AG04449 (cell line): ENCODE results near the gene CFAP53.
A peak's percentile ranks its signal among the peaks of the same experiment; 100 is the strongest.
"Not testable (repeated sequence)": the region's sequence is repeated elsewhere in the genome, so short reads cannot be mapped to it uniquely, and the experiment has no call there.

Source experiments
- CTCF ChIA-PET: fragments of 350-600 bp; formaldehyde crosslinking; extraction: SDS; loops from one replicate; lab custom pipeline; 2021; ENCODE audit warnings: antibody characterized with exemption; lab: Yijun Ruan, JAX
- POLR2A ChIA-PET: fragments of 400-600, 350-600 bp; formaldehyde crosslinking; extraction: SDS; loops from one replicate; lab custom pipeline; 2020; ENCODE audit warnings: antibody characterized with exemption, inconsistent platforms; lab: Yijun Ruan, JAX
- DNase-seq: peaks from one replicate; pipeline ENCODE4 v3.0.0-alpha.2; 2010; ENCODE audit warnings: low read depth, low spot score
- H3K4me3 ChIP-seq: 2 replicates; pipeline ENCODE4 v1.5.1; 2011; ENCODE audit warnings: low read depth, mild to moderate bottlenecking, control low read depth, low read length
- TF ChIP-seq, protein P1 (sequence below): IDR thresholded peaks from one replicate; pipeline ENCODE4 v1.5.1; 2011; ENCODE audit warnings: mild to moderate bottlenecking, moderate library complexity, low read length, control low read depth, inconsistent platforms; ENCODE audit not compliant: insufficient read depth; ENCODE audit errors: missing control alignments

Gene CFAP53

DNA sequence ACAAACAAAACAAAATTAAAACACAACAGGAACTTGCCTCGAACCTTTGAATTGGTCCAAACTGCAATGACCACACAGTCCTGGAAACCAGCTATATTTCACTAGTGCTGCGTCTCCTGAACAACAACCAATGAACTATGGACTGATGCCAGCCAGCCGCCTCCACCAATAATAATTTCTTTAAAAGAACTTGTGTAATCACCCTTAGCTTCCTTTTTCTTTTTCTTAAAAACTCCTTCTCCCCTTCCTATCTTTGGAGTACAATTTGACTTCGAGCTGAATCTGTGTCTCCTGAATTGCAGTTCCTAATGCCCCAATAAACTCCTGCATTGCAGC lies 22.8 kb upstream of the CFAP53 start:
- no peak for DNase-seq
- POLR2A ChIA-PET = no interaction called here
- CTCF ChIA-PET = interaction anchor here (1.2 to 2.2 kb wide), 3 partner anchors 11 to 68 kb away, joined by 5 to 10 read pairs (median 7); no protein-coding TSS in a partner anchor
- no peak overlapping the region for H3K4me3 ChIP-seq
- TF ChIP-seq, protein P1, sequence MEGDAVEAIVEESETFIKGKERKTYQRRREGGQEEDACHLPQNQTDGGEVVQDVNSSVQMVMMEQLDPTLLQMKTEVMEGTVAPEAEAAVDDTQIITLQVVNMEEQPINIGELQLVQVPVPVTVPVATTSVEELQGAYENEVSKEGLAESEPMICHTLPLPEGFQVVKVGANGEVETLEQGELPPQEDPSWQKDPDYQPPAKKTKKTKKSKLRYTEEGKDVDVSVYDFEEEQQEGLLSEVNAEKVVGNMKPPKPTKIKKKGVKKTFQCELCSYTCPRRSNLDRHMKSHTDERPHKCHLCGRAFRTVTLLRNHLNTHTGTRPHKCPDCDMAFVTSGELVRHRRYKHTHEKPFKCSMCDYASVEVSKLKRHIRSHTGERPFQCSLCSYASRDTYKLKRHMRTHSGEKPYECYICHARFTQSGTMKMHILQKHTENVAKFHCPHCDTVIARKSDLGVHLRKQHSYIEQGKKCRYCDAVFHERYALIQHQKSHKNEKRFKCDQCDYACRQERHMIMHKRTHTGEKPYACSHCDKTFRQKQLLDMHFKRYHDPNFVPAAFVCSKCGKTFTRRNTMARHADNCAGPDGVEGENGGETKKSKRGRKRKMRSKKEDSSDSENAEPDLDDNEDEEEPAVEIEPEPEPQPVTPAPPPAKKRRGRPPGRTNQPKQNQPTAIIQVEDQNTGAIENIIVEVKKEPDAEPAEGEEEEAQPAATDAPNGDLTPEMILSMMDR = no peak

DNA sequence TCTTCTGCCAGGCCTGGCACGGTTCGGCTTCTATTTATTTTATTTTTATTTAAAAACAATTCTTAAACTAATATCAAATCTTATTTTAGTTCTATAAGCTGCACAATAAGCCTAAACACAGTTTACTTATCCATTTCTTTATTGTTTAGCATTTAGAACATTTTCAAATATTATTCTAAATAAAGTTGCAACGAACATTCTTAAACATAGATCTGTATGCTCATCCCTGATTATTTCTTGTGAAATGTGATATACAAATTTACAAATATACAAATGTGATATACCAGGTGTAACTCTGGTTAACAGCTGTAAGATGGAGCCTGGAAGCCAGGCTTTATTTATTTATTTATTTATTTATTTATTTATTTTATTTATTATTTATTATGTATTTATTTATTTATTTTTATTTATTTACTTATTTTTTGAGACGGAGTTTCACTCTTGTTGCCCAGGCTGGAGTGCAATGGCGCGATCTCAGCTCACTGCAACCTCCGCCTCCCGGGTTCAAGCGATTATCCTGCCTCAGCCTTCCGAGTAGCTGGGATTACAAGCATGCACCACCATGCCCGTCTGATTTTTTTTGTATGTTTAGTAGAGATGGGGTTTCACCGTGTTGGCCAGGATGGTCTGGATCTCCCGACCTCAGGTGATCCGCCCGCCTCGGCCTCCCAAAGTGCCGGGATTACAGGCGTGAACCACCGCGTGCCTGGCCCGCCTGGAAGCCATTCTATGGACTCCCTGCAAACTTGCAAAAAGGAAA lies 22.2 kb upstream of the CFAP53 start:
- CTCF ChIA-PET = interaction anchor here (1.2 to 2.2 kb wide), 3 partner anchors 10 to 69 kb away, joined by 5 to 10 read pairs (median 7); no protein-coding TSS in a partner anchor
- DNase-seq, POLR2A ChIA-PET: not testable (repeated sequence)
- peak overlapping the region; percentile 92 for H3K4me3 ChIP-seq

DNA sequence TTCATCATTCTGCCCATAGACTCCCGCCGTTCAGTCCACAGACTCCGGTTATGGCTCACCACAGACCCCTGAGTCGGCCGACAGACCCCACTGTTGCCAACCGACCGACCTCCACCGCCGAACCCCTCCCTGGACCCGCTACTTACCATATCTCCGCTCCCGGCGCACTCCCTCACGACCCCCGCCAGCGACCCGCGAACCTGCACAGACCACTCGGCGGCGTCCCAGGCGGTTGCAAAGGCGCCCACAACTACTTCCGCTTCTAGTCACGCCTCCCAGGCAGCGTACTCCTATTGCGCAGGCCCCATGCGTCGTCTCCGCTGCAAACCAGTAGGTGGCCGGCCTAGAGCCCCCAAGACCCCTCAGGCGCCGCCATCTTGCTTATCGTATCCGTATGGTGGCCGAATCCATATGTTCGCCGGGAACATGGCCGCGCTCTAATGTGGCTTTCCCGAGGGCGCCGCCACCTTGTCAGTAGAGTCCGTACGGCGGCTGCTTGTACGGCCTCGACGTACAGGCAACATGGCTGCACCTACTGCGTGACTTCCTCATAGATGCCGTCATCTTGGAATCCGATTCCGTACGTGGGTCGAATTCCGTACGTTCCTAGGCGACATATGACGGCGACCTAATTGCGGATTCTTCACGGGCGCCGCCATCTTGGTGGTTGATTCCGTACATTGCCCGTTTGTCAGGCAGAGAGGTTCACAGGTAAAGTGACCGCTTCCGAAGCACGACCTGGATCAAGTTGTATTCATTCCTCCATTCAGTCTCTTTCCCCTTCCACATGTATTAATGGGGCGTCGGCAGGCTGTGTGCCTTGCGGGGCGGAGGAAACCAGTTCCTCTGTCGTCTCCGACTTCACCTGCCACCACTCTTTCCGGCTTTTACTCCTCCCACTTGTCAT lies 21.4 kb upstream of the CFAP53 start, which contains the start of gene CXXC1:
CXXC1 (minus strand) TSS at position 252 of the 907 bp plus-strand sequence; CDS start at position 149, 103 bp downstream.
- ChIA-PET POLR2A (no interaction called here), CTCF (interaction anchor here (1.8 kb wide), 1 partner anchor 19 kb away, joined by 7 read pairs; no protein-coding TSS in a partner anchor)
- TF ChIP-seq, protein P1 = peak; percentile 79

DNA sequence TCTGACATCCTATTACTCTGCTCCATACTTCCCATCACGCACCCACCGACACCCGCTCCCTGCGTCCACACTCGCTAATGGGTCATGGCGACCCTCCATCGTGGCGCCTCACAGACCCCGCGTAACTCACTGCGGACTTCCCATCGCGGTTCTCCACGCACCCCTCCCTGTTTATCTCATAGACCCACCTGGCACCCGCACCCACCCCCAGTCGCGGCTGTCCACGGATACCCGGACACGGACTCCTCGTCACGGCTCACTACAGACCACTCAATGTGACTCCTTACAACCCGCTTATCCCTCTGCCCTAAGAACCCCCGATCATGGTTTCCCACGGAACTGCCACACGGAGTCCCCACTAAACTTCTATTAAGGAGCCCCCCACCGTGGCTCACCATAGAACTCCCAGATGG lies 20.7 kb upstream of the CFAP53 start:
- TF ChIP-seq, protein P1 = no peak
- CTCF ChIA-PET = no interaction called here
- DNase-seq = no peak
- peak overlapping the region; percentile 92 for H3K4me3 ChIP-seq
- POLR2A ChIA-PET = no interaction called here

More for the DNA sequence above, 21.4 kb upstream of the CFAP53 start, which contains the start of gene CXXC1:
- peak within 1 kb of the TSS; percentile 92 for H3K4me3 ChIP-seq
- peak; percentile 98 for DNase-seq

DNA sequence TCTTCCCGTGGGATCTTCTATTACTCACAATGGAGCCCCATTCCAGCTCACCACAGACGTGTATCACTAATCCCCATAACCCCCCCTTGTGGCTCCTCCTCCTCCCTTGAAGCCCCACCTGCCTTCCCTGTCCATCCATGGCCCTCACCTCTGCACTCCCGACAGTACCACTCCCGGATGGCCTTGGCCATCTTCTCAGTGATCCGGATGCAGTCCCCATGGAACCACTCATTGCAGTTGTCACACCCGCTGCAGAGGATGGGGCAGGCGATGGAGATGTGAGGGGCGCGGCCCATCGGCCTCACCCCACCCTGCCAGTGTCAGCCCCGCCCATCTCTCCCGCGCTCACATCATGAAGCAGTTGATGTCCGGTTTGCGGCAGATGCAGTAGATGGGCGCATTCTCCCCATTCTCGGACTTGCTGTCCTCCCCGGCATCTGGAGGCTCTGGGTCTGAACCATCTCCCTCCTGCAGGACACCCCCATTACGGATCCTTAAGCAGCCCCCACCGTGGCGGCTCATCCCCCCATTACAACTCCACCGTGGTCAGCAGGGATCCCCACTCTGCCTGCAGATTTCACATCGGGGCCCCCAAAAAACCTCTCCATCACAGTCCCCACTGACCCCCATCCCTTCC lies 20.2 kb upstream of the CFAP53 start:
- peak overlapping the region; percentile 92 for H3K4me3 ChIP-seq
- CTCF ChIA-PET = no interaction called here
- TF ChIP-seq, protein P1 = no peak
- no peak for DNase-seq
- POLR2A ChIA-PET = no interaction called here

DNA sequence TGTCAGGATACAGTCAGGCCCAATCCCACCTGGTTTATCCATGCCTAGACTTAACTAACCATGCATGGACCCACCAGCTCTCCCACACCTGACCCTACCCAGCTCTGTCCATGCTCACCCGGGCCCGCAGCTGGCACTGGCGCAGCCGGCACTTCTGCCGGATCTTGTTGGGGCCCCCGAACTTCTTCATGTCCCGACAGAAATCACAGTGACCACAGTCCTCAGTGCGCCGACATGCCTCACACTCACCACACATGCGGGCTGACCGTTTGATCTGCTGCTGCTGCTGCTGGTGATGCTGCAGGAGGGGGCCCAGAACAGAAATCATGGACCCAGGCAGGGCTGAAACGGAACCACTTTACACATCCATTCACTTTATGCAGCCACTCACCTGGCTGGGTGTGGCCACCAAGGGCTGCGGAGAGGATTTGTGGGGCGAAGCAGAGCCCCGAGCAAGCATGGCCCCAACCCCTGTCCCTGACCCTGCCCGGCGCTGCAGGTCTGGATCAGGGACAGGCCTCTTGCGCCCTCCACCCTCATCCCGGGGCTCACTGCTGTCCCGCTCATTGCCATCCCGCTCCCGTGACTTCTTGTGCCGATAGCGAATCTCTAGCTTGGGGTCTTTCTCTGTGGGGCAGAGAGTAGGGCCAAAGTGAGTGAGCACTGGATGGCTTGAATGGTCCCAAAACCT lies 19.5 kb upstream of the CFAP53 start:
- CTCF ChIA-PET = no interaction called here
- no peak overlapping the region; the same call in 1 of the 2 replicates for H3K4me3 ChIP-seq
- no peak for DNase-seq
- POLR2A ChIA-PET = no interaction called here
- TF ChIP-seq, protein P1 = no peak
